ENCODE results near the gene TOB1.

GRCh38 chr17:50905460-50905803, 39.3 kb upstream of the TOB1 start:
- TF ChIP-seq POLR2A (IDR thresholded peaks at IDR 0.05) (no peak), CTCF (IDR thresholded peaks at IDR 0.05) (no peak)
